Measurements from ENCODE around the gene FOXN1. TPM values are rescaled to one million over a fixed set of nuclear protein-coding genes. Genes with fewer than 3 reads are reported as not detected.

Gene FOXN1
- total RNA-seq, 1 donor, result not detected

GRCh38 chr17:28534740-28535375, 28.7 kb downstream of the FOXN1 start:
- Histone ChIP-seq H3K36me3 (ENCODE audit: insufficient read depth, low read length) (no peaks in the 10 kb centered on the region), H3K27ac (ENCODE audit: low read depth, low read length) (no peak overlapping the region), H3K79me2 (ENCODE audit: insufficient read depth, low read length) (no peaks in the 10 kb centered on the region), H3K4me2 (ENCODE audit: insufficient read depth, low read length) (no peak overlapping the region), H4K20me1 (ENCODE audit: insufficient read depth, low read length) (no peaks in the 10 kb centered on the region), H3K4me3 (ENCODE audit: insufficient read depth, low read length) (no peak overlapping the region), H3K4me1 (ENCODE audit: insufficient read depth, low read length) (peaks cover 11% of the 10 kb centered on the region), H3K27me3 (ENCODE audit: insufficient read depth, low read length) (no peaks in the 10 kb centered on the region), H3K9me3 (ENCODE audit: low read depth, low read length) (no peaks in the 10 kb centered on the region), H2AFZ (ENCODE audit: low read length) (no peak overlapping the region)
- TF ChIP-seq, protein P1, sequence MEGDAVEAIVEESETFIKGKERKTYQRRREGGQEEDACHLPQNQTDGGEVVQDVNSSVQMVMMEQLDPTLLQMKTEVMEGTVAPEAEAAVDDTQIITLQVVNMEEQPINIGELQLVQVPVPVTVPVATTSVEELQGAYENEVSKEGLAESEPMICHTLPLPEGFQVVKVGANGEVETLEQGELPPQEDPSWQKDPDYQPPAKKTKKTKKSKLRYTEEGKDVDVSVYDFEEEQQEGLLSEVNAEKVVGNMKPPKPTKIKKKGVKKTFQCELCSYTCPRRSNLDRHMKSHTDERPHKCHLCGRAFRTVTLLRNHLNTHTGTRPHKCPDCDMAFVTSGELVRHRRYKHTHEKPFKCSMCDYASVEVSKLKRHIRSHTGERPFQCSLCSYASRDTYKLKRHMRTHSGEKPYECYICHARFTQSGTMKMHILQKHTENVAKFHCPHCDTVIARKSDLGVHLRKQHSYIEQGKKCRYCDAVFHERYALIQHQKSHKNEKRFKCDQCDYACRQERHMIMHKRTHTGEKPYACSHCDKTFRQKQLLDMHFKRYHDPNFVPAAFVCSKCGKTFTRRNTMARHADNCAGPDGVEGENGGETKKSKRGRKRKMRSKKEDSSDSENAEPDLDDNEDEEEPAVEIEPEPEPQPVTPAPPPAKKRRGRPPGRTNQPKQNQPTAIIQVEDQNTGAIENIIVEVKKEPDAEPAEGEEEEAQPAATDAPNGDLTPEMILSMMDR (IDR thresholded peaks at IDR 0.05; ENCODE audit: extremely low read depth, low read depth, low read length), result no peak
- peak; percentile 72 for DNase-seq (ENCODE audit: insufficient read length, low spot score, missing footprints)

- TF ChIP-seq, protein P1 (IDR thresholded peaks at IDR 0.05; ENCODE audit: extremely low read depth, low read depth, low read length), result no peak
- Histone ChIP-seq H4K20me1 (ENCODE audit: insufficient read depth, low read length) (no peaks in the 10 kb centered on the region), H3K4me3 (ENCODE audit: insufficient read depth, low read length) (no peak overlapping the region), H3K79me2 (ENCODE audit: insufficient read depth, low read length) (no peaks in the 10 kb centered on the region), H3K27me3 (ENCODE audit: insufficient read depth, low read length) (no peaks in the 10 kb centered on the region), H3K4me1 (ENCODE audit: insufficient read depth, low read length) (peaks cover 11% of the 10 kb centered on the region), H3K9me3 (ENCODE audit: low read depth, low read length) (no peaks in the 10 kb centered on the region), H2AFZ (ENCODE audit: low read length) (no peak overlapping the region), H3K27ac (ENCODE audit: low read depth, low read length) (no peak overlapping the region), H3K4me2 (ENCODE audit: insufficient read depth, low read length) (no peak overlapping the region), H3K36me3 (ENCODE audit: insufficient read depth, low read length) (no peaks in the 10 kb centered on the region)
- peak; percentile 82 for DNase-seq (ENCODE audit: insufficient read length, low spot score, missing footprints)
Observed at GRCh38 chr17:28536532-28537218, 30.5 kb downstream of the FOXN1 start.

DNA sequence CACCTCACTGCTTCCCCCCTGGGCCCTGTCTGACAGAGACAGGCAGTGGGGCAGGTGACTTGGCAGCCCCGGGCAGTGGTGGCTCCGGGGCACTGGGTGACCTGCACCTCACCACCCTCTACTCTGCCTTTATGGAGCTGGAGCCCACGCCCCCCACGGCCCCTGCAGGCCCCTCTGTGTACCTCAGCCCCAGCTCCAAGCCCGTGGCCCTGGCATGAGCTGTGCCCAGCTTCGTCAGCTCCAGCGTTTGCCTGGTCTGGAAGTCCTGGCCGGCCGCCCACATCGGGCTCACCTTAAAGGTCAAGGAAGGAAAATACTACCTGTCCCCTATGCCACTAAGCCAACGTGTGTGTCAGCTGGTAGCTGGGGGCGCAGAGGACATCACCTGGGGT, 31.1 kb downstream of the FOXN1 start:
- Histone ChIP-seq H3K4me1 (ENCODE audit: insufficient read depth, low read length) (peaks cover 10% of the 10 kb centered on the region), H3K79me2 (ENCODE audit: insufficient read depth, low read length) (no peaks in the 10 kb centered on the region), H3K4me2 (ENCODE audit: insufficient read depth, low read length) (no peak overlapping the region), H2AFZ (ENCODE audit: low read length) (no peak overlapping the region), H3K36me3 (ENCODE audit: insufficient read depth, low read length) (no peaks in the 10 kb centered on the region), H3K27me3 (ENCODE audit: insufficient read depth, low read length) (no peaks in the 10 kb centered on the region), H3K4me3 (ENCODE audit: insufficient read depth, low read length) (no peak overlapping the region), H3K27ac (ENCODE audit: low read depth, low read length) (no peak overlapping the region), H4K20me1 (ENCODE audit: insufficient read depth, low read length) (no peaks in the 10 kb centered on the region), H3K9me3 (ENCODE audit: low read depth, low read length) (no peaks in the 10 kb centered on the region)
- DNase-seq (ENCODE audit: insufficient read length, low spot score, missing footprints), result no peak
- TF ChIP-seq, protein P1 (IDR thresholded peaks at IDR 0.05; ENCODE audit: extremely low read depth, low read depth, low read length), result no peak

DNA sequence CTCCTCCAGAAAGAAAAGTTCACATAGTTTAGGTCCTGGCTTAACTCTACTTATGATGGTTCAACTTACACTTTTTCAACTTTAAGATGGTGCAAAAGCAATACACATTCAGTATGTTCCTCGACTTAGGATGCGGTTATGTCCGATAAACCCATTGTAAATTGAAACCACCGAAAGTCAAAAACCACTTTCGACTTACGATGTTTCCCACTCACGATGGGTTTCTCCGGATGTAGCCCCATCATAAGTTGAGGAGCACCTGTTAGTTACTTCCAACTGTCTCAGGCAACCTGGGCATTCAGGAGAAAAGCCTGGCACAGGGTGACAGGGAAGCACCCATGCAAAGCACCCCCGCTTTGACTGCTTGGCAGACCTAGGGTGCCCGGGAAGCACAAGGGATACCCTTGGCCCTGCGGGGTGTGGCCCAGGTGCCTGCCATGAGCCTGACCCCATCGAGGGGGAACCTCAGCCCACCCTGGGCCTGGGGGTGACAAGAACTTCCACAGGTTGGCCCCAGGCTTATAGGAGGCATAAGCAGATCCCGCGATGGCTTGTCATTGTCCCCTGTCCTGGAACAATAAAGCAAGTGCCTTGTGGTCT, 32.2 kb downstream of the FOXN1 start:
- no peaks in the 10 kb centered on the region for H4K20me1 ChIP-seq (ENCODE audit: insufficient read depth, low read length)
- H3K79me2 ChIP-seq (ENCODE audit: insufficient read depth, low read length), result no peaks in the 10 kb centered on the region
- no peaks in the 10 kb centered on the region for H3K4me1 ChIP-seq (ENCODE audit: insufficient read depth, low read length)
- no peaks in the 10 kb centered on the region for H3K36me3 ChIP-seq (ENCODE audit: insufficient read depth, low read length)
- H3K9me3 ChIP-seq (ENCODE audit: low read depth, low read length), result no peaks in the 10 kb centered on the region
- H3K4me3 ChIP-seq (ENCODE audit: insufficient read depth, low read length), result no peak overlapping the region
- H3K27ac ChIP-seq (ENCODE audit: low read depth, low read length), result no peak overlapping the region
- H2AFZ ChIP-seq (ENCODE audit: low read length), result no peak overlapping the region
- peak; percentile 81 for DNase-seq (ENCODE audit: insufficient read length, low spot score, missing footprints)
- H3K27me3 ChIP-seq (ENCODE audit: insufficient read depth, low read length), result no peaks in the 10 kb centered on the region
- TF ChIP-seq, protein P1 (IDR thresholded peaks at IDR 0.05; ENCODE audit: extremely low read depth, low read depth, low read length), result no peak
- no peak overlapping the region for H3K4me2 ChIP-seq (ENCODE audit: insufficient read depth, low read length)
